ENCODE results near the gene NOXA1.
"Not testable (repeated sequence)": the region's sequence is repeated elsewhere in the genome, so short reads cannot be mapped to it uniquely, and the experiment has no call there.

NOXA1 gene

DNA sequence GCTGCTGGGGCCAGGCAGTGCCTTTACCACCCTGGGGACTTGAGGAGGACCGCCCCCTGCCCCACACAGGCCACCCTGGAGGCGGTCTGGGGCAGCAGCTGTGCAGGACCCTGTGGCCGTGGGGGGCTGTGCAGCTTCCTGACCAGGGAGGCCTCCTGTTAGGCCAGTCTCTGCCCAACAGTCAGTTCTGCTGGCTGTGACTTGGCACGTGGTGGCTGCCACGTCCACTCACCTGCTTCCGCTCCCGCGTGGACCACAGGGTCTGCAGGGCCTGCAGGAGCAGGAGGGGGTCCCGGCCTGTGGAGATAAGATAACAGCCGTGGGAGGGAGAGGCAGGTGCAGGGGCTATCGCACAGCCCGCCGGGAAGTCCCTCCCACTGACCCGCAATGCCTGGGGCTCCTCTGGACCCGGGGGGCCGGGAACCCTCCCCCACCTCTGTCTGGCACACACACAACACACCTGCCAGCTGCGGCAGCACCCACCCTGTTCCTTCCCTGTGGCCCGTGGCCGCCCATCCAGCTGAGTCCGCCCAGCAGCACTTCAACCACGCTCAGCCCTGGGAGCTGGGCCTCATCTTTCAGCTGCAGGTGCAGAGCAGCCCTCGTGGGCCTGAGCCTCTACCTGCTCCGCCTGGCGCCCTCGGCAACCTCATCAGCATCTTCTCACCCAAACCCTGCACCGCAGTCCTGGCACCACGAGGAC, 40.0 kb upstream of the NOXA1 start:
- H3K36me3 ChIP-seq (replicated peaks), result no peaks in the 10 kb centered on the region
- TF ChIP-seq CTCF (IDR thresholded peaks at IDR 0.05; ENCODE audit: low read depth, low read length, missing control alignments), result no peak
- no peak overlapping the region for H3K27ac ChIP-seq
- DNase-seq, result no peak
- H3K4me3 ChIP-seq (ENCODE audit: low read depth, low read length), result no peak overlapping the region
- no peaks in the 10 kb centered on the region for H3K27me3 ChIP-seq (replicated peaks)
- in situ Hi-C loops (cut with HindIII; ENCODE audit: low pct_ligation_motif_present, low sequenced_read_pairs), result no loop called here

- DNase-seq, result no peak
- H3K27me3 ChIP-seq (replicated peaks), result no peaks in the 10 kb centered on the region
- in situ Hi-C loops (cut with HindIII; ENCODE audit: low pct_ligation_motif_present, low sequenced_read_pairs), result no loop called here
- TF ChIP-seq CTCF (IDR thresholded peaks at IDR 0.05; ENCODE audit: low read depth, low read length, missing control alignments), result no peak
- no peak overlapping the region for H3K27ac ChIP-seq
- H3K36me3 ChIP-seq (replicated peaks), result no peaks in the 10 kb centered on the region
- H3K4me3 ChIP-seq (ENCODE audit: low read depth, low read length), result no peak overlapping the region
Measured at GRCh38 chr9:137383784-137384756, 39.1 kb upstream of the NOXA1 start.

DNA sequence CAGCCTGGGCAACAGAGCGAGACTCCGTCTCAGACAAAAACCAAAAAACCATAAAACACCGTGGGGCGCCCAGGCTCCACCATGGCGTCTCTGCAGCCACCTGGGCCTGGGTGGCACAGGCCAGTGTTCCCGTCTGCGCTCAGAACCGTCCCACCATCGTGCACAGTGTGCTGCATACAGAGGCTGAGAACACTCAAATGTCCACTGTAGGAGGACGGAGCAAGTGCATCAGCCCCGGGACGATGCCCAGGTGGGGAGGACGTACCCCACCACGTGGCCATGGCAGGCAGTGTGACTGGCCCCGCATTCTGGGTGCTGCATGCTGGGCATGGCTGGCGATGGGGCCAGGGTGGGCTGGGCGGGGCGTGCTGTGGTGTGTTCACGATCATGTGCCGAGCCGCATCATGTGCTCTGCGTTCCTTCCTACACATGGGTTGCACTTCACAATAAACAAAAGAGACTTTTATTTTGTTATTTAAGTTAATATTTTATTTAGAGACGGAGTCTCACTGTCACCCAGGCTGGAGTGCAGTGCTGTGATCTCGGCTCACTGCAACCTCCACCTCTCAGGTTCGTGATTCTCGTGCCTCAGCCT, 38.0 kb upstream of the NOXA1 start:
- in situ Hi-C loops (cut with HindIII; ENCODE audit: low pct_ligation_motif_present, low sequenced_read_pairs), result no loop called here
- Histone ChIP-seq H3K27me3 (replicated peaks) (no peaks in the 10 kb centered on the region), H3K27ac (no peak overlapping the region), H3K4me3 (ENCODE audit: low read depth, low read length) (no peak overlapping the region), H3K36me3 (replicated peaks) (no peaks in the 10 kb centered on the region)
- TF ChIP-seq CTCF (IDR thresholded peaks at IDR 0.05; ENCODE audit: low read depth, low read length, missing control alignments), result no peak
- DNase-seq, result no peak

GRCh38 chr9:137386507-137387113, 36.6 kb upstream of the NOXA1 start:
- H3K4me3 ChIP-seq (ENCODE audit: low read depth, low read length); H3K36me3 ChIP-seq (replicated peaks); DNase-seq; in situ Hi-C loops (cut with HindIII; ENCODE audit: low pct_ligation_motif_present, low sequenced_read_pairs); H3K27me3 ChIP-seq (replicated peaks); H3K27ac ChIP-seq: not testable (repeated sequence)

DNA sequence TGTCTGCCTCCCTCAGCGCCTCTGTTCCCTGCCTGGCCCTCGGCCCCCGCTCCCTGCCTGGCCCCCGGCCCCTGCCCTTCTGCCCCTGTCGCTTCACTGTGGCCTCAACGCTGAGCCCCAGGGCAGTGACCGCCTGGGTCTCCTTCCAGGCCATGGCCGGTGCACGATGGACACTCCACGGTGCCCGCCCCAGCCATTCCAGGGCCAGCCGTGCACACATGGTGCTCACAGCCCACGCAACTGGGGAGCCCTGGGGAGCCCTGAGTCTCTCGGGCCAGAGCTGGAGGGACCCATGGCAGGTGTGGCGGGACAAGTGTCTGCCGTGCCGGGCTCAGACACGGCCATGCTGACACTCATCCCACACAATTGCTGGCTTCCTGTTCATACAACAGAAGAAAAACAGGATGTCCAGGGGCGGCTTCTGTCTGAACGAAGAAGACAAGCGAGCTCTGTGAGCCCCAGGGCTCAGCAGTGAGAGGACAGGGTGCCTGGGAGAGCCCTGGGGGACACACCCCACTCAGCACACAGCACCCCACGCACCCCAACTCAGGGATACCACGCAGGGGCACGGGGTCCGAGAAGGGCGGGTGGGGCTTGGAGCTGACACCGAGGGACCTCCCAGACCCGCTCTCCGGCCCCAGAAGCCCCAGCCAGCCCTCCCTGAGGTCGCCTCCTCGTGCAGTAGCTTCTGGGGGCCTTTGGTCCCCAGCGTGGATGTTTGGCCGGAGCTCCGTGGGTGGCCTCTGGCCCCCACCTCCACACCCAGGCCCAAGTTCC, 35.9 kb upstream of the NOXA1 start:
- DNase-seq, result no peak
- no peak for TF ChIP-seq CTCF (IDR thresholded peaks at IDR 0.05; ENCODE audit: low read depth, low read length, missing control alignments)
- H3K27ac ChIP-seq, result no peak overlapping the region
- no peaks in the 10 kb centered on the region for H3K27me3 ChIP-seq (replicated peaks)
- H3K4me3 ChIP-seq (ENCODE audit: low read depth, low read length), result no peak overlapping the region
- H3K36me3 ChIP-seq (replicated peaks), result no peaks in the 10 kb centered on the region
- in situ Hi-C loops (cut with HindIII; ENCODE audit: low pct_ligation_motif_present, low sequenced_read_pairs), result no loop called here

All from brain microvascular endothelial cell (primary cell).